Liver (tissue), 3 donors: Measurements from ENCODE around the gene LRRFIP1.

ENCODE experiments used
- CTCF ChIP-seq: fragments of 150-350 bp; IDR thresholded peaks from 2 replicates; pipeline ENCODE4 v1.5.1; 2017; ENCODE audit warnings: improper control_type of control experiment, low read depth, low read length; ENCODE audit not compliant: missing input control
- GABPA ChIP-seq, 2 donors: IDR thresholded peaks in 1 of 2; conservative IDR thresholded peaks in 1 of 2; 2 replicates each; pipeline ENCODE4 v1.6.1; 2016; ENCODE audit warnings: antibody characterized with exemption in 2 of 2, mild to moderate bottlenecking in 1 of 2, moderate library complexity in 1 of 2
- HNF4G ChIP-seq: IDR thresholded peaks from 2 replicates; pipeline ENCODE4 v1.6.1; 2016; ENCODE audit warnings: antibody characterized with exemption
- JUND ChIP-seq, 2 donors: IDR thresholded peaks; 2 replicates each; pipeline ENCODE4 v1.6.1; 2016; ENCODE audit warnings: antibody characterized with exemption in 2 of 2
- MAX ChIP-seq: IDR thresholded peaks from 2 replicates; pipeline ENCODE4 v1.6.1; 2016; ENCODE audit warnings: antibody characterized with exemption
- NR2F2 ChIP-seq: IDR thresholded peaks from 2 replicates; pipeline ENCODE4 v1.6.1; 2016; ENCODE audit warnings: antibody characterized with exemption
- RAD21 ChIP-seq, 2 donors: IDR thresholded peaks; 2 replicates each; pipeline ENCODE4 v1.6.1; 2016; ENCODE audit warnings: antibody characterized with exemption in 2 of 2, mild to moderate bottlenecking in 2 of 2
- TAF1 ChIP-seq: conservative IDR thresholded peaks from 2 replicates; pipeline ENCODE4 v1.6.1; 2016; ENCODE audit warnings: antibody characterized with exemption, mild to moderate bottlenecking
- YY1 ChIP-seq: IDR thresholded peaks from 2 replicates; pipeline ENCODE4 v1.6.1; 2016; ENCODE audit warnings: antibody characterized with exemption, mild to moderate bottlenecking
- TF ChIP-seq, protein P1 (sequence below): IDR thresholded peaks from 2 replicates; pipeline ENCODE4 v1.6.1; 2016; ENCODE audit warnings: antibody characterized with exemption, mild to moderate bottlenecking
- TF ChIP-seq, protein P2 (sequence below): IDR thresholded peaks from 2 replicates; pipeline ENCODE4 v1.6.1; 2016; ENCODE audit warnings: antibody characterized with exemption
- TF ChIP-seq, protein P3 (sequence below): IDR thresholded peaks from 2 replicates; pipeline ENCODE4 v1.6.1; 2016; ENCODE audit warnings: antibody characterized with exemption
- donor health status: healthy.
- donor health status: healthy.

DNA sequence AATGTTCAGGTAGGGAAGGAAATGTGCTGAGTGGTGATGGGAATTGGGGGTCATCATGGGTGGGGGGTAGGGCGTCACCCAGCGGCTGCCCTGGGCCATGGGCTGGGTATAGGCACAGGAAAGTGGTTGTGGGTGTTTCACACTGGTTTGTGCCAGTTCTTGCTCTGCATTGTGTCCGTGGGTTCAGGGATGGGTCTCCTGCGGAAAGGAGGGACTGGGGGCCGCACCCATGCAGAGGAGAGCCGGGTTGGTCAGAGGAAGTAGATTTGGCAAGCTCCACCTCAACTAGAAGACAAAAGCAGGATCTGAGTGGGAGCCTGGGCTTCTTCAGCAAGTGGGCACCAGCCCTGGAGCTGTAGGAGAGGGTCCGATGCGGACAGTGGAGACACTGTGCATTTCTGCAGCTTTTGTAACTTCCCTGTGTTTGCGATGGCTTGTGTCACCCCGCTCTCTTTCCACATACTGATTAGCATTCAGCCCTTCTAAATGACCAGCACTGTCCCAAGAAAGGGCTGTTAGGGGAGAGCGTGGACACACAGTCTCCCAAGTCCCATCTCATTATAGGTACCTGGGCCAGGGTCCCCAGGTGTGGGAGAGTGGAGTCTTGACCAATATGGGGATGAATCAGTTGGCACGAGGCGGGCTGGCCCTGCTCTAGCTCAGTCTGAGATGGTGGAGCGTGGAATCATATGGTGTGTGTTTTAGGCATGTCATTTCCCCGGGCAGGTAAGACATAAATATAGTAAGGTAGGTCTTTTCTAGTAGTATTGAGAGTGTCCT, 67.2 kb downstream of the LRRFIP1 start:
- TF ChIP-seq RAD21 (IDR thresholded peaks at IDR 0.05) (no peak), CTCF (no peak), JUND (IDR thresholded peaks at IDR 0.05) (no peak), MAX (no peak), TAF1 (no peak), YY1 (no peak), GABPA (IDR thresholded peaks at IDR 0.05 in 1 of 2, conservative IDR thresholded peaks at IDR 0.05 in 1 of 2) (no peak), NR2F2 (no peak), HNF4G (no peak)
- TF ChIP-seq, protein P1, sequence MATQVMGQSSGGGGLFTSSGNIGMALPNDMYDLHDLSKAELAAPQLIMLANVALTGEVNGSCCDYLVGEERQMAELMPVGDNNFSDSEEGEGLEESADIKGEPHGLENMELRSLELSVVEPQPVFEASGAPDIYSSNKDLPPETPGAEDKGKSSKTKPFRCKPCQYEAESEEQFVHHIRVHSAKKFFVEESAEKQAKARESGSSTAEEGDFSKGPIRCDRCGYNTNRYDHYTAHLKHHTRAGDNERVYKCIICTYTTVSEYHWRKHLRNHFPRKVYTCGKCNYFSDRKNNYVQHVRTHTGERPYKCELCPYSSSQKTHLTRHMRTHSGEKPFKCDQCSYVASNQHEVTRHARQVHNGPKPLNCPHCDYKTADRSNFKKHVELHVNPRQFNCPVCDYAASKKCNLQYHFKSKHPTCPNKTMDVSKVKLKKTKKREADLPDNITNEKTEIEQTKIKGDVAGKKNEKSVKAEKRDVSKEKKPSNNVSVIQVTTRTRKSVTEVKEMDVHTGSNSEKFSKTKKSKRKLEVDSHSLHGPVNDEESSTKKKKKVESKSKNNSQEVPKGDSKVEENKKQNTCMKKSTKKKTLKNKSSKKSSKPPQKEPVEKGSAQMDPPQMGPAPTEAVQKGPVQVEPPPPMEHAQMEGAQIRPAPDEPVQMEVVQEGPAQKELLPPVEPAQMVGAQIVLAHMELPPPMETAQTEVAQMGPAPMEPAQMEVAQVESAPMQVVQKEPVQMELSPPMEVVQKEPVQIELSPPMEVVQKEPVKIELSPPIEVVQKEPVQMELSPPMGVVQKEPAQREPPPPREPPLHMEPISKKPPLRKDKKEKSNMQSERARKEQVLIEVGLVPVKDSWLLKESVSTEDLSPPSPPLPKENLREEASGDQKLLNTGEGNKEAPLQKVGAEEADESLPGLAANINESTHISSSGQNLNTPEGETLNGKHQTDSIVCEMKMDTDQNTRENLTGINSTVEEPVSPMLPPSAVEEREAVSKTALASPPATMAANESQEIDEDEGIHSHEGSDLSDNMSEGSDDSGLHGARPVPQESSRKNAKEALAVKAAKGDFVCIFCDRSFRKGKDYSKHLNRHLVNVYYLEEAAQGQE, result no peak
- TF ChIP-seq, protein P2, sequence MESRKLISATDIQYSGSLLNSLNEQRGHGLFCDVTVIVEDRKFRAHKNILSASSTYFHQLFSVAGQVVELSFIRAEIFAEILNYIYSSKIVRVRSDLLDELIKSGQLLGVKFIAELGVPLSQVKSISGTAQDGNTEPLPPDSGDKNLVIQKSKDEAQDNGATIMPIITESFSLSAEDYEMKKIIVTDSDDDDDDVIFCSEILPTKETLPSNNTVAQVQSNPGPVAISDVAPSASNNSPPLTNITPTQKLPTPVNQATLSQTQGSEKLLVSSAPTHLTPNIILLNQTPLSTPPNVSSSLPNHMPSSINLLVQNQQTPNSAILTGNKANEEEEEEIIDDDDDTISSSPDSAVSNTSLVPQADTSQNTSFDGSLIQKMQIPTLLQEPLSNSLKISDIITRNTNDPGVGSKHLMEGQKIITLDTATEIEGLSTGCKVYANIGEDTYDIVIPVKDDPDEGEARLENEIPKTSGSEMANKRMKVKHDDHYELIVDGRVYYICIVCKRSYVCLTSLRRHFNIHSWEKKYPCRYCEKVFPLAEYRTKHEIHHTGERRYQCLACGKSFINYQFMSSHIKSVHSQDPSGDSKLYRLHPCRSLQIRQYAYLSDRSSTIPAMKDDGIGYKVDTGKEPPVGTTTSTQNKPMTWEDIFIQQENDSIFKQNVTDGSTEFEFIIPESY, result no peak
- TF ChIP-seq, protein P3, sequence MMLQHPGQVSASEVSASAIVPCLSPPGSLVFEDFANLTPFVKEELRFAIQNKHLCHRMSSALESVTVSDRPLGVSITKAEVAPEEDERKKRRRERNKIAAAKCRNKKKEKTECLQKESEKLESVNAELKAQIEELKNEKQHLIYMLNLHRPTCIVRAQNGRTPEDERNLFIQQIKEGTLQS, result no peak
